GM18502 (cell line): ENCODE data around the gene C6orf89.

Experiments
- ATAC-seq: cut with Tn5 transposase; IDR thresholded peaks from one replicate; pipeline ENCODE4 v1.9.1; 2021; ENCODE audit warnings: mild to moderate bottlenecking; ENCODE audit not compliant: unreplicated experiment, poor library complexity

C6orf89 gene

DNA sequence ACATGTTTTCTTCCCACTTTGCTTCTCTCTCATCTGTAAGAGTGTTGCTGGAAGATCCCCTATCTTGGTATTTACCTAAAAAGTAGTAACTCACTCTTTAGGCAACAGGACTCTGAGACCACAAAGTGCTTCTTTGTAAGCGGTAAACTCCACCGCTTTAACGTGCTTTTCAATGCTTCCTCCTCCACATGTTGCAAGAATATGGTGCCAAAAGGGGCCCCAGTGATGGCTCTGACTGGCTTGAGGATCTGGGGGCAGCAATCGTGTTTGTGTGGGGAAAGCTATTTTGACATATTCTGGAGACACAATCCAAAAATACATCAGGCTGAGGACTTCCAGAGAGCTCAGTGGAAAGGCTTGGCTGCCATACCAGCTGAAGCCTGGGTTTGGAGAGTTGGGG lies 34.1 kb upstream of the C6orf89 start:
- no peak for ATAC-seq

DNA sequence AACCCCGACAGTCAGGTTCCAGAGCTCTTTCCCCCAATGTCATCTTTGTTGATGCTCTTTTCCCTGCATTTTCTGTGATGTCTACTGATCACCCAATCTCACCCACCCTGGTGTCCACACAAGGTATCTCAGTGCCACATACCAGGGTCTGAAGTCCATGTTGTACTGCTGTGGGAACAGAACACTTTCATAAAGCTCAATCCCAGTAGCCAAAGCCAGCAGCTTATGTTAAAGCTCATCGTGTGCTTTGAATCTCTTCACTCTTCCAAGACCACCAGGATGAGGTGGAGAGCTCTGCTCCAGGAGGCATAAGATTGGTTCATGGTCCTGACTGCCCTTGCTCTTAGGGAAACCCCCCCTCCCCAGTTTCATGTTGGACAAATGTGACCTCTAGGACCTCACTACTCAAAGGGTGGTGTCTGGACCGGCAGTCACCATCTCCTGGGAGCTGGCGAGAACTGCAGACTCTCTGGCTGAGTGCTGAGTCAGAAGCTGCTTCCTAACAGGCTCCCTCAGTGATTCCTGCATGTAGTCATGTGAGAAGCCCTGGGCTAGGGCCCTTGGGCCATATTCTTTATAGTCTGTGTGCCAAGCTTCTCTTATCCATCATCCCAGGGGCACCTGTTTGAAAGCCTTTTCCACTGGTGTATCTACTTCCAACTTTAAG lies 33.1 kb upstream of the C6orf89 start:
- no peak for ATAC-seq

DNA sequence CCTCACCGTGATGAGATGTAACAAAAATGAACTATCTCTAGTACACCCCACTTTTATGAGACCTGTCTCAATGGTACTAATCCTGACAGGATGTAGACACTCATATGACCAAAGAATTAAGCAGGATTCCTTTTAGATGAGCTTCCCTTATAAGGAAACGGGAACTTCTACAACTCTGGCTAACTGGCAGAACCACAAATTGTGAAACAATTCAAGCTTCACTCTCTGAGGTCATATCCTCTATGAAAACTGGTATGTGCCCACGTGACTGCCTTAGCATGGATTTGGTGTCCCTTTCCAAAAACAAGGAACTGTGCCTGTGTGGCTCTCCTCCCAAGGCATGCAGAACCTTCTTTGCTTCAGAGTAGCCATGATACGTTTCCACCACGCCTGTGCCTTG lies 32.4 kb upstream of the C6orf89 start:
- ATAC-seq: no peak

DNA sequence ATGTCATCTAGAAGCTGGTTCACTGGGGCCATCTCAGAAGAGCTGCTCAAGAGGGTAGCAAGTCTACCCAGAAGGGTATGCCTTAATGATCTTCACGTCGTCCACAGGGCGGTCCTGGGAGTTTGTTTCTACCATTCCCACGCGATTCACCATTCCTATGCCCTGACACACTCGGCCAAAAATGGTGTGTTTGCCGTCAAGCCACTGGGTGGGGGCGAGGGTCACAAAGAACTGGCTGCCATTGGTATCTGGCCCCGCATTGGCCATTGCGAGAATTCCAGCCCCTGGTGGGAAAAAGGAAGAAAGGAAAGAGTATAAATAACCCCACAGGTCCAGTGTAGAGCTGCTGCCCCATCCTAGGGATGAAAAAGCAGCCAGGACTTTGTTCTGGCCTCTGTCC lies 30.0 kb upstream of the C6orf89 start:
- no peak for ATAC-seq

DNA sequence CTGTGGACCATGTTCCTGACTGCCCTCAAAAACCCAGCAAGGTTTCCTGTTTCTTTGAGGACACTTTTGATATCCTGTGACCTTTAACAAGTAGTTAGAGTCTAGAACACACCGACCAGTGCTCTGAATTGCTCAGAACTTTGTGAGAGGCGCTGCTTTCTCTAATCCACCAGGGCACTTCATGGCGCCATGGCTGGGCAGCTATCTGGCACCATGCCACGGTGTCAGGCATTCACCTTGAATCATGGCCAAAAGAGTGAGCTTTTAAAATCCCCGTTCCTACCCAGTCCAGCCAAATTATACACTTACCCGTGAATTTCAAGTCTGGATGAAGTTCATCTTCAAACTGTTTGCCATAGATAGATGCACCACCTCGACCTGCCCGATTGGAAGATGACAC lies 29.5 kb upstream of the C6orf89 start:
- ATAC-seq: no peak

DNA sequence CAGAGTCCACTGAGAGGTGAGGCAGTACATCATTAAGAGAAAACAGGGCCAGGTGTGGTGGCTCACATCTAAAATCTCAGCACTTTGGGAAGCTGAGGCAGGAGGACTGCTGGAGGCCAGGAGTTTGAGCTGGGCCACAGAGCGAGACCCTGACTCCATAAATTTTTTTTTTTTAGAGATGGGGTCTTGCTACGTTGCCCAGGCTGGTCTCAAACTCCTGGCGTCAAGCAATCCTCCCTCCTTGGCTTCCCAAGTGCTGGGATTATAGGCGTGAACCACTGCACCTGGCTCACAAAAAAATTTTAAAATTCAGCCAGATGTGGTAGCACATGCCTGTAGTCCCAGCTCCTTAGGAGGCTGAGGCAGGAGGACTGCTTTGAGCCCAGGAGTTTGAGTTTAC lies 28.4 kb upstream of the C6orf89 start:
- ATAC-seq: no peak

DNA sequence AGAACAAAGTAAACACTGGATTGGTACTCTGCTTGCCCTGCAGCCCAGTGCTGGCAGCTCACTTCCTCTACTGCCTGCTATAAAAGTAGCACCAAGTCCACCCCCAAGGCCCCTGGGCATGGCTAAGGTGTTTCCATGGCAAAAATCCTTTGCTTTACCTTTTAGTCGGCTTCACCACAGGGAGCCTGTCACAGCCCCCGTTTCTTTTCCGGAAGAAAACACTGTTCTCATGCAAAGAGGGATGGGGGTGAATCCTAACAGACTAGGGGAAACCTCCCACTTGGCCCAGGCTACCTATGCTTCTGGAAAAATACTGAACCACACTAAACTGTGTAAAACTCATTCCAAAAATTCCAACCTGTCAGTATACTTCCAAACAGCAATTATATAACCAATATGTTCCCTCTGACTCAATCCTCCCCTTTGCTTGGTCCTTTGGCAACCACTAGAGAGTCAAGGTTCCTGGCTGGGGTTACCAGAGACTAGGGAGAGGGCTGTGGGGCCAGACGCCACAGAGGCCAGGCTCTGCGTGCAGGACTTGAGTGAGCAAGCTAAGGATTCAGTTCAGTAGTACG lies 27.3 kb upstream of the C6orf89 start:
- no peak for ATAC-seq

DNA sequence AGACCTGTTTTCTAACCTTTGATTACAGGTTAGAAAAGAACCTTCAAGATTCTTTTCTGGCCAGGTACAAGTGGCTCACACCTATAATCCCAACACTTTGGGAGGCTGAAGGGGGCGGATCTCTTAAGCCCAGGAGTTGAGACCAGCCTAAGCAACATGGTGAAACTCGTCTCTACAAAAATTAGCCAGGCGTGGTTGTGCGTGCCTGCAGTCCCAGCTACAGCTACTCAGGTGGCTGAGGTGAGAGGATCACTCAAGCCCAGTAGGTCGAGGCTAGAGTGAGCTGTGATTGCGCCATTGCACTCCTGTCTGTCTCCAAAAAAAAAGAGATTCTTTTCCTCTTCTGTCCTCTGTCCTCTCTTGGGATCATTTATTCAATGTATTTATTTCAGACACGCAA lies 25.6 kb upstream of the C6orf89 start:
- ATAC-seq: no peak

DNA sequence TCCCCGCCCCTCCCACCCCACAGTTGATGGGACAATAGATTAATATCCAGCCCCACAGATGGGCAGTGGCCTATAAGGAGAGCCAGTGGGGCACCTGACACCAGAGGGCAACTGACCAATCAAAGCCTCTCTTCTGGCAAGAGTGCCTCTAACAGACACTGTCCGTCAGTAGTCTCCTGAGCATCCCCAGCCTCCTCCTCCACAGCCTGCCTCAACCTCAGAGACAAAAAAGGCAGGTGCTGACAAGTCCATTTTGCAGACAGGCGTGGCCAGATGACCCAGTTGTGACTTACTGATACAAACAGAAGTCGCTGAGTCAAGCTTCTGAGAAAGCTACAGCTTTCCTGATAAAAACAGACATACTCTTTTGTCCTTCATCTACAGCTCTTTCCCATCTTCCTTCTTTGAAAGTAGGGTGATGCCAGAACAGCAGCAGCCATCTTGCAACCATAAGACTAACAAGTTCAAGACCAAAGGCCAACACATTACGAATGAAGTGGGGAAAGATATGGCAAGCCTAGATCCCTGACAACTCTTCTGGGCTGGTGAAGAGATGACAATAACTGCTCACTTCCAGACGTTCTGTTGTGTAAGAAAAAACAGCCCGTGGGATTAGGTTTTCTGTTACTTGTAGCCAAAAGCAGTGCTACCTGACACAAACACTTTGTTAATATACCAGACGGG lies 23.4 kb upstream of the C6orf89 start:
- ATAC-seq: no peak

DNA sequence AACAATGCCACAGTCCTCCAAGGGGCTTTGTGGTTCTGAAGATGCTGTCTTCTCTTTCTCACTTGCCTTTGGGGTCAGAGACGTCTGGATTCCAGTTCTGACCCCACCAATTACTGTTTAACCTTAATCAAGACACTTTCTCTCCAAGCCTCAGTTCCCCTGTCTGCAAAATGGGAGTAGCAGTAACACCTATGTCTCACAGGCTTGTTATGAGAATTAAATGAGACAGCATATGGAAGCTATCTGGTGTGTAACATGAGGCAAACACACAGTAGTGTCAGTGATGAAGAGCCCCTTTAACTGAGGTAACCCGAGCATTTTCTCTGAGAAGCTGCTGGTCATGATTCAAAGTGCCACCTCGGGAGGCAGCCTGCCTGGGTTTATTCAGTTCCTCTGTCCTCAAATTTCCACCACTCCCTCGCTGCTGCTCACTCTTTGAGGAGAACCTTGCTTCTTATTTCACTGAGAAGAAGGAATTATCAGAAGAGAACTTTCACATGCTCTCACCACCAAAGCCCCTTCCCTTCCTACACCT lies 22.8 kb upstream of the C6orf89 start:
- no peak for ATAC-seq

DNA sequence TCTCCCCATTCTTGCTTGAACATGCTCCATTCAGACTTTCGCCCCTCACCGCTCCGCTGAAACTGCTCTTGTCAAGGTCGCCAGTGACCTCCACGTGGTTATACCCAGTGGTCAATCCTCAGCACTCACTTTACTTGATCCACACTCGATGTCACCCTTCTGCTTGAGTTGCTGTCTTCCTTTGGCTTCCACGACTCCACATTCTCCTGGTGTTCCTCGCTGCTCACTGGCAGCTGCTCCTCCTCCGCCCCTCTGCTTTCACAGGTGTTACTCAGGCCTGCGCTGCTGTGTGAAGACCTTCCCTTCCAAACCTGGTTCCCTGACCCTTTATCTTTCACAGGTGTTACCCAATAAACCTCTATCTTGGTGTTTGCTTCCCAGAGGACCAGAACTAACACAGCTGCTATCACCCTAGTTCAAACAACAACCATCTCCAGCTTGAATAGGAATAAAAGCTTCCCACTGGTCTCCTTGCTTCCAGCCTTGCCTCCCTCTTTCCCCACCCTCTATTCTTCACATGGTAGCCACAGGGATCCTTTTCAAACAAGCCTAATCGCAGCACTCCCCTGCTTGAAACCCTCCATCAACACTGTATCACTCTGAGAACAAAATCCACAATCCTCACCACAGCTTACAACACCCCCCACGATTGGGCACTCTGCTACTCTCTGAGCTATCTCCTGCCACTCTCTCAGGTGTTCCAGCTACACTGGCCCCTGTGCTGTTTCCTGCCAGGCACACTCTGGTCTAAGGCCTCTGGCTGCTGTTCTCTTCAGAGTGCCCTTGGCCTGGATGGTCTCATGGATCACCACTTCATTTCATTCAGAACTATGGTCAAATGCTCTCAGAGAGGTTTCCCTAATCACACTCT lies 21.8 kb upstream of the C6orf89 start:
- ATAC-seq: no peak

DNA sequence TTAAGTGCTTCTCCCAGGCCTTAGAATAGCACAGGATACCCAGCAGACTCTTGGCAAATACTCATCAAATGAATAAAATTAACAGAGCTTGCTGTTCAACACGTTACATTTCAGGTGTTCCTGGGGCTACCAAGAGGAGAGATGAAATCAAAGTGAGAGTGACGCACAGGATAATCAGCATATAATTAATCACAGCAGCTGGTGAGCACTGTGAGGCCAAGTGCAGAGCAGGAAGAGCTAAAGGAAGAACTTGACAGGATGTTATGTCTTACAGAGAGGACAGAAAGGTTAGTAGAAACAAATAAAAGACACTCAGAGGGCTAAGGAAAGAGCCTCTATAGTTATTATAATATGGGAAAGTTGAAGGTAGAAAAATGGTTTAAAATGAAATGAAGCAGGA lies 19.9 kb upstream of the C6orf89 start:
- no peak for ATAC-seq

DNA sequence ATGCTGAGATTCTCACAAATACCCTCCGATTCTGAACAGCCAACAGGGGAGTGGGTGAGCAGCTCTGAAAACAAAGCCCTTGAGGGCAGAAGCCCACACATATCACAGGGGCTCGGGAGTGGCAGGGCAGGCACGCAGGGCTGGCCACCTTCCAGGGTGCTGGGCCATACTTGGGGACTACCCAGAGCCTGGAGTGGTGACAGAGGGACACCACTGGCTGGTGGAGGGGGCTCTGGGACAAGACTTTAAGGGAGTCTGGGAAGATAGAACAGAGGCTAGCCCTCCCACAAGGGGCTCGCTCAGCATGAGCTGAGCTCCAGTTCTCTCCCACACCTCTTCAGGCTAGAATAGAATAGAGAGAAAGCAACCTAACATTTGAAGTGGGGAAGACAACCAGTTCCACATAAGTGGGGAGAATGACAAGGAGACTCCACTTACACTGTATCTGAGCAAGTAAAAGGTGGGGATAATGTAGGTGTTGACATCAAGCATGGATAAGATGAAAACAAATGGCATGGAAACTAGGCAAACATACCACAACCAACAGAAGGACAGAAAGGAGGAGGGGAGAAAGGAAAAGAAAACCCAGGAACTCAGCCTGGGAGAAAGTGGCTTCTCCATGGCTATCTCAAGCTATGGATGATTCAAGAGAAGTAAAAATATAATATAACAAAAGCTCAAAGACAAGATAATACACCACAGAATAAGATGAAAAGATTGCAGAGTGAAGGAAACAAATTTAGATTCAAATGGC lies 18.1 kb upstream of the C6orf89 start:
- ATAC-seq: no peak

DNA sequence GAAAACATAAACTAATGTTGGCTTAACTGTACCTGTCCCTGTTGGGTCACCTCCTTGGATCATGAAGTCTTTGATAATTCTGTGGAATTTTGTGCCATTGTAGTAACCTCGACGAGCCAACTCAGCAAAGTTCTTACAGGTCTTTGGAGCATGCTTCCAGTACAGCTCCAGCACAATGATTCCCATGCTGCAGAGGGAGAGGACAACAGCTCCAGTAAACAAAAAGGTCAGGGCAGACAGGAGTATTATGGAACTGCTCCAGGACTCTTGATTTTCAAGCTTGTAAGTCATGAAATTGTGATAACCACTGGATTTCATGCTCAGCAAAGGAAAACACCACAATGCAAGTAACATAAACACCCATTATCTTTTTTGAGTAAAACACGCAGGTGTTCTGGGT lies 14.1 kb upstream of the C6orf89 start:
- ATAC-seq: no peak

DNA sequence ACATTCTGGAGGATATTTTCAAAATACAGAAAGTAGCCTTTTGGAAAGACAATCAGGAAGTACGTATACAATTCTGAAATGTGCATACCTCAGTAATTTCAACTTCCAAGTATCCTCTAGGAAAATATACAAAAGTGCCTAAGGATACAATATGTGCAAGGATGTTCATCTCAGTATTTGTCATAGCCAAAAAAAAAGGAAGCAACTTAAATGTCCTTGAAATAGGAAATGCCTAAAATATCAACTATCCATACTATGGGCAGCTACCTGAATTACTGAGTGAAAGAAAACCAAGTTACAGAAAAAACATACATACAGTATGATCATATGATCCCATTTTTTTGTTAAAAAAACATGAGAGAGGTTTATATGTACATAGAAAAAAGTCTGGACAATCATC lies 12.6 kb upstream of the C6orf89 start:
- no peak for ATAC-seq

DNA sequence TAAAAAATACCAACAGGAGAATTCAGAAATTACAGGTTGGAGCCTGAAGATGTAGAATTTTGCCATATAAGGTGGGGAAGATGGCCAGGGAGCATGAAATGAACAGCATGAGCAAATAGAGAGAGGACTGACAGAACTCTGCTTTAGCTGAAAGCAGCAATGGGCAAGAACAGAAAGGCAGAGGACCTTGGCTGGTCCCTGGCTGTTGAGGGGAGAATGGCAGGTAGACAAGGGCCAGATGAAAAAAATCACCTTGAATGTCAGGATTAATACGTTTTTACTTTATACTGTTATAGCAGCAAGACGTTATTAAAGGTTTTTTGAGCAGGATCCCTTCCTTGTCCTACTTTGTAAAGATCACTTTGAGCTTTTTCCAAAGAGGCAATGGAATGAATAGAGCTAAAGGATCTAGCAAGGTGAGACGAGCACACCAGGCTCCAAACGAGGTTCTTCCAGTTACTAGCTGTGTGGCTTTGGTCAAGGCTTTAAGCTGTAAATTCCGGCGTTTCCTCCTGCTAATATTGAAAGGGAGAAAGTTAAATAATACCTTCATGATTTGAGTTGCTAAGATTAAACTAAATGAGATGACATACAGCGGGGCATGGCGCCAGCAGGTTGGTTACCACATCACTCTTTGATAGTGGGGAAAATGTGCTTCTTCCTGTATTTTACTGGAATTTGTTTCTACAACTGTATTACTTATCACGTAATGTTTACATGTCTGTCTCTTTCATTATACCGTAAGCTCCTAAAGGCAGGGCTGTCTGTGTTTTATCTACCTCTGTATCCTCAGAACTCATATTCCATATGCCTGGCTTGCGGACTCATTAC lies 11.9 kb upstream of the C6orf89 start:
- no peak for ATAC-seq

DNA sequence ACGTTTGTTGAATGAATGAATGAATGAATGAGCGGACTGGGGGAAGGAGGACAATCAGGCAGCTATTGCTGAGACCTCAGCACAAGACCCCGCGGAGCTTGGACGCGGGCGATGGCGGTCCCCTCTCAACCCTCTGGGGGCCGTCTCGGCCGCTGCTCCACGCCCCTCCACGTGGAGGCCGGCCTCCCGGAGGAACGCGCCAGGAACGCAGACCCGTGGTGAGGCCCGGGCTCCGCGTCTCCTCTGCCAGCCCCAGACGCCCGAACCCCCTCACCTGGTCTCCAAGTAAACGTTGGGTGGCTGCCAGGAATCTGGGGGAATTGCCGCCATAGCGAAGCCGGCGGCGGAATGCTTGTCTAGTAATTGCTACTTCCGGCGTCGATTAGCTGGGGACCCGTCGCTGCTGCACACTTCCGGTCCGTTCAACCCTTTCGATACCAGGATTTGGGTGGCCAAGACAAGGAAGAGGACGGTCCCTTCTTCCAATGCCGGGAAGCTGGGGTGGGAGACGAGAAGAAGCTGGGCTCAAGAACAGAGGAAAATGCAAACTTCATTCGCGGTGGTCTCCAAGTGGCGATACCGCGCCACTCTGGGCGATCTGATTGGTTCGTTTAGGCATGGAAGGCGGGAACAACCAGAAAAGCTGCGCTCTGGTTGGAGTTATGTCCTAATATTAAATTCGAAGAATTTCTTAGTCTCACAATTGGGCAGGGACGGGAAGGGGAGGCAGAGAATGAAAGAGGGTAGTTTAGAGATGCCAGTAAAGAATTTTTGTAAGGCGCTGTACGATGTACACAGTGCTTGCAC lies 11.1 kb upstream of the C6orf89 start, which contains the start of gene PPIL1:
Gene PPIL1, minus strand, starts transcription at position 361 of the 807 bp plus-strand sequence. Its CDS starts 31 bp downstream, at position 330.
- peak; percentile 80 for ATAC-seq

DNA sequence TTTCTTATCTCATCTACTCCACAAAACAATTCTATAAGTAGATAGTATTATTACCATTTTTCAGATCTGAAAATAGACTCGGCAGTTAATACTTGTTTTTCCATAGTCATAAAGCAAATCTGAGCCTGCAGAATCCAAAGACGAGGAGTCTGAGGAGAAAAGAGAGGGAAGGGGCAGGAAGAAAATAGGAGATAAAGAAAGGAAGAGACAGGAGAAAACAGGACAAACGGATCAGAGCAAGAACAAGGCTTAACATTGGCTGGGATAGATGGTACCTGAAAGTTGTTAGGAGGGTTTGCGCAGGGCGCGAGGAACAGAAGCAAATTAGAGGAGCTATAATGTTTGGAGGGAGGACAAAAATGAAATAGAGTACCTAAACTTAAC lies 10.5 kb upstream of the C6orf89 start:
- no peak for ATAC-seq
